Activated CD8-positive, alpha-beta memory T cell treated with anti-CD3 and anti-CD28 coated beads, Interleukin-2, amount 10 ng/mL, durations not matched to agents 7 days and 5 days (primary cell): ENCODE measurements around the gene RNF144B. TPM values are rescaled to one million over a fixed set of nuclear protein-coding genes. Genes with fewer than 3 reads are reported as not detected.

Source experiments
- ATAC-seq: fragments of 150-1000 bp; cut with Tn5 transposase; one replicate; pipeline ENCODE4 v1.10.0; 2021; ENCODE audit warnings: moderate library complexity
- CTCF ChIA-PET: fragments of 350-600 bp; sonication (Branson Sonifier 250); formaldehyde crosslinking; loops from one replicate; lab custom pipeline; 2021; ENCODE audit warnings: antibody characterized with exemption; lab: Charles Lee
- DNase-seq: peaks from one replicate; pipeline ENCODE4 v3.0.0-alpha.2; 2020
- H3K27ac Mint-ChIP-seq: one replicate; pipeline ENCODE4 v1.8.0; 2021; ENCODE audit warnings: mild to moderate bottlenecking, mixed read lengths
- H3K27me3 Mint-ChIP-seq: one replicate; pipeline ENCODE4 v1.8.0; 2021; ENCODE audit warnings: mixed read lengths
- H3K36me3 Mint-ChIP-seq: one replicate; pipeline ENCODE4 v1.8.0; 2021; ENCODE audit warnings: mild to moderate bottlenecking, mixed read lengths
- H3K4me1 Mint-ChIP-seq: one replicate; pipeline ENCODE4 v1.8.0; 2021; ENCODE audit warnings: mixed read lengths
- H3K4me3 Mint-ChIP-seq: one replicate; pipeline ENCODE4 v1.8.0; 2021; ENCODE audit warnings: mild to moderate bottlenecking, moderate library complexity, mixed read lengths
- H3K9me3 Mint-ChIP-seq: one replicate; pipeline ENCODE4 v1.8.0; 2022; ENCODE audit warnings: low read depth, mixed read lengths
- total RNA-seq, 2 experiments: library from RNA; stranded (reverse); gene quantifications; one replicate each; pipeline ENCODE4 v1.2.3, GENCODE V29; 2021

Gene RNF144B
- total RNA-seq, 2 experiments from 2014 or later = 0.23 to 1.6 TPM

- Mint-ChIP-seq H3K4me3 (no peak overlapping the region), H3K4me1 (no peaks in the 10 kb centered on the region), H3K27me3 (no peaks in the 10 kb centered on the region), H3K27ac (no peak overlapping the region), H3K36me3 (no peaks in the 10 kb centered on the region), H3K9me3 (no peaks in the 10 kb centered on the region)
- ATAC-seq = no peak
- no peak for DNase-seq
- CTCF ChIA-PET = no interaction called here
These were observed 33.2 kb downstream of the RNF144B start for GRCh38 chr6:18420328-18420727.

- CTCF ChIA-PET = no interaction called here
- H3K27ac Mint-ChIP-seq = no peak overlapping the region
- no peak overlapping the region for H3K4me3 Mint-ChIP-seq
- DNase-seq (no peak), ATAC-seq (no peak)
- H3K36me3 Mint-ChIP-seq = no peaks in the 10 kb centered on the region
- no peaks in the 10 kb centered on the region for H3K27me3 Mint-ChIP-seq
- no peaks in the 10 kb centered on the region for H3K9me3 Mint-ChIP-seq
- peaks cover 6% of the 10 kb centered on the region for H3K4me1 Mint-ChIP-seq
These were observed 35.0 kb downstream of the RNF144B start for GRCh38 chr6:18422136-18422535.

- Mint-ChIP-seq H3K4me1 (peaks cover 6% of the 10 kb centered on the region), H3K27me3 (no peaks in the 10 kb centered on the region), H3K4me3 (no peak overlapping the region), H3K36me3 (no peaks in the 10 kb centered on the region), H3K27ac (no peak overlapping the region), H3K9me3 (no peaks in the 10 kb centered on the region)
- ATAC-seq (no peak), DNase-seq (no peak)
- CTCF ChIA-PET = no interaction called here
These were observed 36.3 kb downstream of the RNF144B start for GRCh38 chr6:18423426-18423825.

- ATAC-seq = no peak
- no peaks in the 10 kb centered on the region for H3K9me3 Mint-ChIP-seq
- no peaks in the 10 kb centered on the region for H3K27me3 Mint-ChIP-seq
- H3K4me1 Mint-ChIP-seq = peaks cover 6% of the 10 kb centered on the region
- CTCF ChIA-PET = no interaction called here
- DNase-seq = no peak
- H3K36me3 Mint-ChIP-seq = no peaks in the 10 kb centered on the region
- H3K4me3 Mint-ChIP-seq = no peak overlapping the region
- H3K27ac Mint-ChIP-seq = no peak overlapping the region
These were observed 37.1 kb downstream of the RNF144B start for GRCh38 chr6:18424201-18424600.

- Mint-ChIP-seq H3K27me3 (no peaks in the 10 kb centered on the region), H3K36me3 (no peaks in the 10 kb centered on the region), H3K4me3 (no peak overlapping the region), H3K4me1 (peaks cover 8% of the 10 kb centered on the region), H3K9me3 (no peaks in the 10 kb centered on the region), H3K27ac (no peak overlapping the region)
- ATAC-seq (no peak), DNase-seq (no peak)
- CTCF ChIA-PET = no interaction called here
These were observed 38.1 kb downstream of the RNF144B start for GRCh38 chr6:18425218-18425617.

GRCh38 chr6:18427296-18427695 lies 40.1 kb downstream of the RNF144B start:
- no peaks in the 10 kb centered on the region for H3K36me3 Mint-ChIP-seq
- peaks cover 8% of the 10 kb centered on the region for H3K4me1 Mint-ChIP-seq
- H3K4me3 Mint-ChIP-seq = no peak overlapping the region
- ATAC-seq (no peak), DNase-seq (no peak)
- CTCF ChIA-PET = no interaction called here
- no peaks in the 10 kb centered on the region for H3K27me3 Mint-ChIP-seq
- H3K9me3 Mint-ChIP-seq = no peaks in the 10 kb centered on the region
- H3K27ac Mint-ChIP-seq = no peak overlapping the region

- peaks cover 3% of the 10 kb centered on the region for H3K27me3 Mint-ChIP-seq
- ATAC-seq (no peak), DNase-seq (no peak)
- H3K9me3 Mint-ChIP-seq = no peaks in the 10 kb centered on the region
- H3K4me1 Mint-ChIP-seq = peaks cover 8% of the 10 kb centered on the region
- H3K4me3 Mint-ChIP-seq = no peak overlapping the region
- CTCF ChIA-PET = no interaction called here
- no peak overlapping the region for H3K27ac Mint-ChIP-seq
- H3K36me3 Mint-ChIP-seq = no peaks in the 10 kb centered on the region
These were observed 42.6 kb downstream of the RNF144B start for GRCh38 chr6:18429655-18430297.

- DNase-seq (no peak), ATAC-seq (no peak)
- H3K9me3 Mint-ChIP-seq = no peaks in the 10 kb centered on the region
- no peak overlapping the region for H3K4me3 Mint-ChIP-seq
- peaks cover 3% of the 10 kb centered on the region for H3K27me3 Mint-ChIP-seq
- CTCF ChIA-PET = no interaction called here
- H3K27ac Mint-ChIP-seq = no peak overlapping the region
- peaks cover 2% of the 10 kb centered on the region for H3K4me1 Mint-ChIP-seq
- H3K36me3 Mint-ChIP-seq = no peaks in the 10 kb centered on the region
These were observed 44.4 kb downstream of the RNF144B start for GRCh38 chr6:18431581-18431980.

- H3K27me3 Mint-ChIP-seq = peaks cover 3% of the 10 kb centered on the region
- CTCF ChIA-PET = interaction anchor here (0.6 kb wide), 1 partner anchor 78 kb away, joined by 3 read pairs; no protein-coding TSS in a partner anchor
These were observed 45.0 kb downstream of the RNF144B start for GRCh38 chr6:18432180-18432579.

GRCh38 chr6:18432619-18433018 lies 45.5 kb downstream of the RNF144B start:
- no peak for DNase-seq
- Mint-ChIP-seq H3K4me1 (peaks cover 2% of the 10 kb centered on the region), H3K9me3 (no peaks in the 10 kb centered on the region), H3K27me3 (peaks cover 3% of the 10 kb centered on the region), H3K36me3 (no peaks in the 10 kb centered on the region), H3K27ac (no peak overlapping the region), H3K4me3 (no peak overlapping the region)
- CTCF ChIA-PET = interaction anchor here (0.6 kb wide), 1 partner anchor 79 kb away, joined by 3 read pairs; no protein-coding TSS in a partner anchor
- ATAC-seq = no peak

More at GRCh38 chr6:18432180-18432579, 45.0 kb downstream of the RNF144B start:
- H3K4me1 Mint-ChIP-seq = peaks cover 2% of the 10 kb centered on the region
- no peak overlapping the region for H3K4me3 Mint-ChIP-seq
- no peak for ATAC-seq
- DNase-seq = no peak
- H3K9me3 Mint-ChIP-seq = no peaks in the 10 kb centered on the region
- H3K27ac Mint-ChIP-seq = no peak overlapping the region
- no peaks in the 10 kb centered on the region for H3K36me3 Mint-ChIP-seq

- CTCF ChIA-PET = interaction anchor here (0.6 kb wide), 1 partner anchor 79 kb away, joined by 3 read pairs; no protein-coding TSS in a partner anchor
- Mint-ChIP-seq H3K36me3 (no peaks in the 10 kb centered on the region), H3K27ac (no peak overlapping the region), H3K4me1 (peaks cover 2% of the 10 kb centered on the region), H3K27me3 (peaks cover 3% of the 10 kb centered on the region), H3K9me3 (no peaks in the 10 kb centered on the region), H3K4me3 (no peak overlapping the region)
- DNase-seq = no peak
- ATAC-seq = no peak
These were observed 45.9 kb downstream of the RNF144B start for GRCh38 chr6:18433059-18433458.

- H3K4me1 Mint-ChIP-seq = peaks cover 5% of the 10 kb centered on the region
- no peak for DNase-seq
- no peaks in the 10 kb centered on the region for H3K36me3 Mint-ChIP-seq
- peaks cover 3% of the 10 kb centered on the region for H3K27me3 Mint-ChIP-seq
- ATAC-seq = no peak
- no peaks in the 10 kb centered on the region for H3K9me3 Mint-ChIP-seq
- CTCF ChIA-PET = no interaction called here
- H3K27ac Mint-ChIP-seq = no peak overlapping the region
- no peak overlapping the region for H3K4me3 Mint-ChIP-seq
These were observed 49.2 kb downstream of the RNF144B start for GRCh38 chr6:18436341-18436740.

- H3K27me3 Mint-ChIP-seq = no peaks in the 10 kb centered on the region
- CTCF ChIA-PET = no interaction called here
- H3K9me3 Mint-ChIP-seq = no peaks in the 10 kb centered on the region
- DNase-seq = no peak
- no peaks in the 10 kb centered on the region for H3K36me3 Mint-ChIP-seq
- H3K4me3 Mint-ChIP-seq = no peak overlapping the region
- no peak overlapping the region for H3K27ac Mint-ChIP-seq
- H3K4me1 Mint-ChIP-seq = peaks cover 5% of the 10 kb centered on the region
- ATAC-seq = no peak
These were observed 52.4 kb downstream of the RNF144B start for GRCh38 chr6:18439581-18439980.

GRCh38 chr6:18441251-18441979 lies 54.3 kb downstream of the RNF144B start:
- Mint-ChIP-seq H3K27me3 (no peaks in the 10 kb centered on the region), H3K4me1 (peaks cover 5% of the 10 kb centered on the region), H3K27ac (no peak overlapping the region), H3K9me3 (no peaks in the 10 kb centered on the region), H3K4me3 (no peak overlapping the region), H3K36me3 (no peaks in the 10 kb centered on the region)
- ATAC-seq = no peak
- DNase-seq = no peak
- CTCF ChIA-PET = interaction anchor here (1.1 kb wide), 1 partner anchor 9 kb away, joined by 3 read pairs; no protein-coding TSS in a partner anchor
